GM20000 (cell line): ENCODE measurements around the gene COL5A1.

Experiments used
- DNase-seq: peaks from one replicate; pipeline ENCODE4 v3.0.0; 2012; ENCODE audit warnings: low spot score
- TF ChIP-seq, protein P1 (sequence below): IDR thresholded peaks from 2 replicates; pipeline ENCODE4 v1.5.1; 2012; ENCODE audit warnings: mild to moderate bottlenecking, control low read depth; ENCODE audit errors: extremely low read depth, missing control alignments

The COL5A1 gene

DNA sequence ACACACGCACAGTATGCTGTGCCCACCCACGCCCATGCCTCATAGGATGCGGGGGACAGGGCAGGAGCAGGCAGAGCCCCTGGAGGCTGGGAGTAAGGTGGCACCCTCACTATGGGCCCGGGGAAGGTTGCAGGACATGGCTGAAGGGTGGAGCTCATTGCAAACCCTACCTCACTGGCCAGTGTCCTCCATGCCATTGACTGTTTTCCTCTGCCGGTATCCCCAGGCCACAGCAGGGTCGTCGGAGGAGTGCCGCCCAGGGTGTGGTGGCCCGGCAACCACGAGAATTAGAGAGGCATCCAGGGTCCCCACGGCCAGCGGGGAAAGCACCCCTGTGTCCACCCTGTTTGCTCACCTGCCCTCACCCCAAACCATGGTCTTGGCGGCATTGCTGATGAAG is 179.3 kb downstream of the COL5A1 start:
- no peak for DNase-seq
- TF ChIP-seq, protein P1, sequence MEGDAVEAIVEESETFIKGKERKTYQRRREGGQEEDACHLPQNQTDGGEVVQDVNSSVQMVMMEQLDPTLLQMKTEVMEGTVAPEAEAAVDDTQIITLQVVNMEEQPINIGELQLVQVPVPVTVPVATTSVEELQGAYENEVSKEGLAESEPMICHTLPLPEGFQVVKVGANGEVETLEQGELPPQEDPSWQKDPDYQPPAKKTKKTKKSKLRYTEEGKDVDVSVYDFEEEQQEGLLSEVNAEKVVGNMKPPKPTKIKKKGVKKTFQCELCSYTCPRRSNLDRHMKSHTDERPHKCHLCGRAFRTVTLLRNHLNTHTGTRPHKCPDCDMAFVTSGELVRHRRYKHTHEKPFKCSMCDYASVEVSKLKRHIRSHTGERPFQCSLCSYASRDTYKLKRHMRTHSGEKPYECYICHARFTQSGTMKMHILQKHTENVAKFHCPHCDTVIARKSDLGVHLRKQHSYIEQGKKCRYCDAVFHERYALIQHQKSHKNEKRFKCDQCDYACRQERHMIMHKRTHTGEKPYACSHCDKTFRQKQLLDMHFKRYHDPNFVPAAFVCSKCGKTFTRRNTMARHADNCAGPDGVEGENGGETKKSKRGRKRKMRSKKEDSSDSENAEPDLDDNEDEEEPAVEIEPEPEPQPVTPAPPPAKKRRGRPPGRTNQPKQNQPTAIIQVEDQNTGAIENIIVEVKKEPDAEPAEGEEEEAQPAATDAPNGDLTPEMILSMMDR = no peak

DNA sequence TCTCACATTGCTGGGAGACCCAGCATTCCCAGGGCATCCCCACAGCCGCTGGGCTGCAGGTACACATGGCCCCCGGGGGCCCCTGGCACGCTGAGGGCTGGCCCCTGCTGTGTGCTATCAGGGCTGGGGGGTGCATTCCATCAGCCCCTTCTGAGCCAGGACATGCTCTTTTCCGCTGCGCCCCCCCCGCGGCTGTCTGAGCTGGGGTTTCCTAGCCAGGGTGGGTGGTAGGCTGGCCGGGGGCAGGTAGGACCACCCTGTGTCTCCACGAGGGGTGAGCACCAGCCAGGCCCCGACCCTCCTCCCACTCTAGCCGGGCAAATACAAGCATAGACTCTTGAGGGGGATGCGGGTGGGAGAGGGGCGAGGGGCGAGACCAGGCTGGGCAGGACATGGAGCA is 180.9 kb downstream of the COL5A1 start:
- TF ChIP-seq, protein P1 = no peak
- no peak for DNase-seq

- TF ChIP-seq, protein P1 = no peak
- DNase-seq = no peak
Measured at GRCh38 chr9:134823623-134824022, 182.0 kb downstream of the COL5A1 start.

DNA sequence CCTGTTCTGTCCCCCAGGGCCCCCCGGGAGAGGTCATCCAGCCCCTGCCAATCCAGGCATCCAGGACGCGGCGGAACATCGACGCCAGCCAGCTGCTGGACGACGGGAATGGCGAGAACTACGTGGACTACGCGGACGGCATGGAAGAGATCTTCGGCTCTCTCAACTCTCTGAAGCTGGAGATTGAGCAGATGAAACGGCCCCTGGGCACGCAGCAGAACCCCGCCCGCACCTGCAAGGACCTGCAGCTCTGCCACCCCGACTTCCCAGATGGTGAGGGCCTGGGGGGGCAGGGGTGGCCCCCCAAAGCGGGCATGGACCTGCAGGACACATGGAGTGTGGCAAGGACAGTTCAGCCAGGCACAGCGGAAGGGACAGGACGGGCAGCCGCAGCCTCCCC is 183.0 kb downstream of the COL5A1 start:
- TF ChIP-seq, protein P1 = no peak
- DNase-seq = no peak

DNA sequence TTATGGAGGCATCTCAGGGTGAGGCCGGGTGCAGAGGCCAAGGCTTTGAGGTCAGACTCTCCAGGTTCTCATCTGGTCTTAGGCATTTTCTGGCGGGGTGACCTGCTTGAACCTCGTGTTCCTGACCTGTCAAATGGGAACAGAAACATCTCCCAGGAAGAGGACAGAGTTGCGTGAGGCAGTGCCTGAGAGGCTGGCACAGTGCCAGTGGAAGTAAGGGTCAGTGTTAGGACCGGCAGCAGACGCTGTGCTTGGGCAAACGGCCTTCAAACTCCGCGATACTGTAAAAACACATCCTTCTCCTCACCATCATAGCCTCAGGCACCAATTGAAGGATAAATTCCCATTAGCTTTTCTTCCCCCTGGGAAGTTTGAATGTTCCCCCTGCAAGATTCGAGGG is 183.4 kb downstream of the COL5A1 start:
- TF ChIP-seq, protein P1 = no peak
- DNase-seq = no peak

DNA sequence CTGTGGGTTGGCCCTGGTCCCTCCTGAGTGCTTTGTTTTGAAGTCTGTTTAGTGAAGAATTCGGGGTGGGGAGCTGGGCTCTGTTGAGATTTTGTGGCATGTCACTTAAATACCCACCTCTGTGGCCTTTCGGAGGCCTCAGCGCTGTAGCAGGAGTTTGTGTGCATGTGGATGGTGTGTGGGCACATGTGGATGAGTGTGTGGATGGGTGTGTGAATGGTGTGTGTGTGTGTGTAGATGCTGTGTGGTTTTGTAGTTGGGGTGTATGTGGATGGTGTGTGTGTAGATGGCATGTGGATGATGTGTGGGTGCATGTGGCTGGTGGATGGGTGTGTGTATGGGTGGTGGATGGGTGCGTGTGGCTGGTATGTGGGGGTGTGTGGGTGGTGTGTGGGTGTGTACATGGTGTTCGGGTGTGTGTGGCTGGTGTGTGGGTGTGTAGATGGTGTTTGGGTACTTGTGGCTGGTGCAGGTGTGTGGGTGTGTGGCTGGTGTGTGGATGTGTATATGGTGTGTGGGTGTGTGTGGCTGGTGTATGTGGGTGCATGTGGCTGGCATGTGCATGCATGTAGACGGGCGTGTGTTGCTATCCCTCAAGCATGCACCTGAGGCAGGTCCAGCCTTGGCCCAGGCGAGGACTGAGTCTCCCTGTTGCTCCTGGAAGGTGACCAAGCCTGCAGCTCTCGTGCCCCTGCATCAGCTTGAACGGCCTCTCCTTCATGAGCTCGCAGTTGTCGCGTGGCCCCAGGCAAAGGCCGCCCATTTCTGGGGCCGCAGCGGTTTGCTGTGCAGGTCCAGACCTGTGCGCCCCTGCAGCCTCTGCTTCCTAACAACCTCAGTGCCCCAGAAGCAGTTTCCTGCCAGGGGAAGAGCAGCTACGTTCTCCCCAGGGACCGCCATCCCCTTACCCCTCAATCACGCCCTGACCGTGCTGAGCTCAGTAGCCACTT is 185.0 kb downstream of the COL5A1 start:
- DNase-seq = no peak
- TF ChIP-seq, protein P1 = no peak

- DNase-seq = no peak
- TF ChIP-seq, protein P1 = no peak
Measured at GRCh38 chr9:134827559-134827958, 186.0 kb downstream of the COL5A1 start.
